ENCODE data around the gene CRY1.

- TF ChIP-seq CTCF (IDR thresholded peaks at IDR 0.05) (no peak), POLR2AphosphoS5 (IDR thresholded peaks at IDR 0.05) (no peak), POLR2A (IDR thresholded peaks at IDR 0.05) (no peak), EP300 (IDR thresholded peaks at IDR 0.05) (no peak)
Measured at GRCh38 chr12:107080299-107080698, 13.1 kb downstream of the CRY1 start.

Data from stomach (tissue), 4 donors.